ENCODE data around the gene C16orf78. TPM values are rescaled to one million over a fixed set of nuclear protein-coding genes. Genes with fewer than 3 reads are reported as not detected.

Gene C16orf78
- total and polyA plus RNA-seq, 2 of the 8 experiments (the other 6 are each of a cell fraction or from before 2014, with no cell fraction given): not detected

- no peak for TF ChIP-seq PHF8 (conservative IDR thresholded peaks at IDR 0.05; ENCODE audit: low read depth, low read length)
- TF ChIP-seq SAP30 (IDR thresholded peaks at IDR 0.05; ENCODE audit: insufficient read depth, insufficient replicate concordance, low read length): no peak
- TF ChIP-seq RXRA (IDR thresholded peaks at IDR 0.05; ENCODE audit: insufficient read depth, low read depth, low read length): no peak
These were observed 43.8 kb downstream of the C16orf78 start (continued) for GRCh38 chr16:49417354-49417753.
